ENCODE measurements around the gene SULT1C2.

DNA sequence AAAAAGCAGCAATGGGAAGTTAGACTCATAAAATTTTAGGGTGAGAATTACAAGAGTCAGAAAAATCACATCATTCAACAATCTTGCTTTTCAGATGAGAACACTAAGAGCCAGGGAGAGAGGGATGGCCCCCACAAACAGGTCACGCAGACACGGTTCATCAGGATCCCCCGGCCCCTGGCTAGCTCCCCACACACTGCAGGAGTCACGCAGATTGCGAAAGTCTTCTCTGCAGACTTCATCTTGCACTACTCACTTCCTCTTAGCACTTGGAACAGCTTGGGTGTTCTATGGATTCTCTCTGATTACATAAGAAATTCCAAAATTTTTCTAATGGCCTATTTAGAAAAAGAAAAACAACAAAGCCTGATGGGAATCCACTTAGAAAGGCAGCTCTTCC is 21.6 kb upstream of the SULT1C2 start:
- TF ChIP-seq, protein P1, sequence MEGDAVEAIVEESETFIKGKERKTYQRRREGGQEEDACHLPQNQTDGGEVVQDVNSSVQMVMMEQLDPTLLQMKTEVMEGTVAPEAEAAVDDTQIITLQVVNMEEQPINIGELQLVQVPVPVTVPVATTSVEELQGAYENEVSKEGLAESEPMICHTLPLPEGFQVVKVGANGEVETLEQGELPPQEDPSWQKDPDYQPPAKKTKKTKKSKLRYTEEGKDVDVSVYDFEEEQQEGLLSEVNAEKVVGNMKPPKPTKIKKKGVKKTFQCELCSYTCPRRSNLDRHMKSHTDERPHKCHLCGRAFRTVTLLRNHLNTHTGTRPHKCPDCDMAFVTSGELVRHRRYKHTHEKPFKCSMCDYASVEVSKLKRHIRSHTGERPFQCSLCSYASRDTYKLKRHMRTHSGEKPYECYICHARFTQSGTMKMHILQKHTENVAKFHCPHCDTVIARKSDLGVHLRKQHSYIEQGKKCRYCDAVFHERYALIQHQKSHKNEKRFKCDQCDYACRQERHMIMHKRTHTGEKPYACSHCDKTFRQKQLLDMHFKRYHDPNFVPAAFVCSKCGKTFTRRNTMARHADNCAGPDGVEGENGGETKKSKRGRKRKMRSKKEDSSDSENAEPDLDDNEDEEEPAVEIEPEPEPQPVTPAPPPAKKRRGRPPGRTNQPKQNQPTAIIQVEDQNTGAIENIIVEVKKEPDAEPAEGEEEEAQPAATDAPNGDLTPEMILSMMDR (IDR thresholded peaks at IDR 0.05; ENCODE audit: poor library complexity): no peak
- TF ChIP-seq EZH2phosphoT487 (IDR thresholded peaks at IDR 0.05; ENCODE audit: low read depth, severe bottlenecking, unreplicated experiment) (no peak), EZH2 (IDR thresholded peaks at IDR 0.05; ENCODE audit: borderline replicate concordance) (no peak)

Measured in hepatocyte (in vitro differentiated cells).